WERI-Rb-1 (cell line): Measurements from ENCODE around the gene ARRB2.
"Not testable (repeated sequence)": the region's sequence is repeated elsewhere in the genome, so short reads cannot be mapped to it uniquely, and the experiment has no call there.

Experiments used
- DNase-seq: peaks from one replicate; pipeline ENCODE4 v3.0.0-alpha.2; 2020
- H3K27ac ChIP-seq: fragments of 250-450 bp; sonication (Bioruptor Pico); 2 replicates; pipeline ENCODE4 v1.5.1; 2020; ENCODE audit warnings: mild to moderate bottlenecking, moderate library complexity
- H3K27me3 ChIP-seq: fragments of 250-450 bp; sonication (Bioruptor Pico); 2 replicates; pipeline ENCODE4 v1.5.1; 2021; ENCODE audit warnings: mild to moderate bottlenecking, low read depth, moderate library complexity; ENCODE audit not compliant: insufficient read depth, severe bottlenecking
- H3K36me3 ChIP-seq: fragments of 250-450 bp; sonication (Bioruptor Pico); 2 replicates; pipeline ENCODE4 v1.5.1; 2020; ENCODE audit warnings: mild to moderate bottlenecking, moderate library complexity
- H3K4me3 ChIP-seq: 2 replicates; pipeline ENCODE4 v1.5.1; 2011; ENCODE audit warnings: low read depth, mild to moderate bottlenecking, control low read depth, low read length
- H3K9me3 ChIP-seq: fragments of 250-450 bp; sonication (Bioruptor Pico); 2 replicates; pipeline ENCODE4 v1.5.1; 2021; ENCODE audit warnings: mild to moderate bottlenecking, moderate library complexity; ENCODE audit not compliant: severe bottlenecking
- TF ChIP-seq, protein P1 (sequence below): IDR thresholded peaks from 2 replicates; pipeline ENCODE4 v1.5.1; 2011; ENCODE audit warnings: low read depth, mild to moderate bottlenecking, control low read depth, inconsistent platforms, low read length

The ARRB2 gene

GRCh38 chr17:4712526-4712925 is 2.1 kb downstream of the ARRB2 start:
- H3K4me3 ChIP-seq = no peak overlapping the region
- TF ChIP-seq, protein P1, sequence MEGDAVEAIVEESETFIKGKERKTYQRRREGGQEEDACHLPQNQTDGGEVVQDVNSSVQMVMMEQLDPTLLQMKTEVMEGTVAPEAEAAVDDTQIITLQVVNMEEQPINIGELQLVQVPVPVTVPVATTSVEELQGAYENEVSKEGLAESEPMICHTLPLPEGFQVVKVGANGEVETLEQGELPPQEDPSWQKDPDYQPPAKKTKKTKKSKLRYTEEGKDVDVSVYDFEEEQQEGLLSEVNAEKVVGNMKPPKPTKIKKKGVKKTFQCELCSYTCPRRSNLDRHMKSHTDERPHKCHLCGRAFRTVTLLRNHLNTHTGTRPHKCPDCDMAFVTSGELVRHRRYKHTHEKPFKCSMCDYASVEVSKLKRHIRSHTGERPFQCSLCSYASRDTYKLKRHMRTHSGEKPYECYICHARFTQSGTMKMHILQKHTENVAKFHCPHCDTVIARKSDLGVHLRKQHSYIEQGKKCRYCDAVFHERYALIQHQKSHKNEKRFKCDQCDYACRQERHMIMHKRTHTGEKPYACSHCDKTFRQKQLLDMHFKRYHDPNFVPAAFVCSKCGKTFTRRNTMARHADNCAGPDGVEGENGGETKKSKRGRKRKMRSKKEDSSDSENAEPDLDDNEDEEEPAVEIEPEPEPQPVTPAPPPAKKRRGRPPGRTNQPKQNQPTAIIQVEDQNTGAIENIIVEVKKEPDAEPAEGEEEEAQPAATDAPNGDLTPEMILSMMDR = no peak
- H3K9me3 ChIP-seq = peaks cover 3% of the 10 kb centered on the region
- H3K27me3 ChIP-seq = no peaks in the 10 kb centered on the region
- peaks cover 28% of the 10 kb centered on the region for H3K36me3 ChIP-seq
- H3K27ac ChIP-seq = no peak overlapping the region
- no peak for DNase-seq

DNA sequence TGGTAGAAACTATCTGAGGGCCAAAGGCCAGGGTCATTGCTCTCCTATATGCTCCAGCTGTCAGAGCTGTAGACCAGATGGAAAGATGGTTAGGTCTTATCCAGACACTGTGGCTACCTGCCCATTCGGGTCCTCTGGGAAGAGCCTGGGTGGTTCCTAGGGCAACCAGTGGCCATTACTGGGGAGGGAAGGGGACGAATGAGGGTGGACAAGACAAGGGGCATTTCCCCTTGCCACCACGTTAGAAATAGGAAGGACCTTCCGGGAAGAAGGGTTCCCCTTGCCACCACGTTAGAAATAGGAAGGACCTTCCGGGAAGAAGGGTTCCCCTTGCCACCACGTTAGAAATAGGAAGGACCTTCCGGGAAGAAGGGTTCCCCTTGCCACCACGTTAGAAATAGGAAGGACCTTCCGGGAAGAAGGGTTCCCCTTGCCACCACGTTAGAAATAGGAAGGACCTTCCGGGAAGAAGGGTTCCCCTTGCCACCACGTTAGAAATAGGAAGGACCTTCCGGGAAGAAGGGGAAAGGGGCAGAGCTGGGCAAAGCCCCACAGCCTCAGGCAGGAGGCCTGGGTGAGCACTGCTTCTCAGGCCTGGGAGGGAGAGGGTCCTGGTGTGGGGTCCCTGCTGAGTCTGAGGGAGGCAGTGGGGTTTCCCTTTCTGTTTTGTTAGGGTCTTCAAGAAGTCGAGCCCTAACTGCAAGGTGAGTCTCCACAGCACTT is 4.1 kb downstream of the ARRB2 start:
- not testable (repeated sequence) for H3K27ac ChIP-seq

DNA sequence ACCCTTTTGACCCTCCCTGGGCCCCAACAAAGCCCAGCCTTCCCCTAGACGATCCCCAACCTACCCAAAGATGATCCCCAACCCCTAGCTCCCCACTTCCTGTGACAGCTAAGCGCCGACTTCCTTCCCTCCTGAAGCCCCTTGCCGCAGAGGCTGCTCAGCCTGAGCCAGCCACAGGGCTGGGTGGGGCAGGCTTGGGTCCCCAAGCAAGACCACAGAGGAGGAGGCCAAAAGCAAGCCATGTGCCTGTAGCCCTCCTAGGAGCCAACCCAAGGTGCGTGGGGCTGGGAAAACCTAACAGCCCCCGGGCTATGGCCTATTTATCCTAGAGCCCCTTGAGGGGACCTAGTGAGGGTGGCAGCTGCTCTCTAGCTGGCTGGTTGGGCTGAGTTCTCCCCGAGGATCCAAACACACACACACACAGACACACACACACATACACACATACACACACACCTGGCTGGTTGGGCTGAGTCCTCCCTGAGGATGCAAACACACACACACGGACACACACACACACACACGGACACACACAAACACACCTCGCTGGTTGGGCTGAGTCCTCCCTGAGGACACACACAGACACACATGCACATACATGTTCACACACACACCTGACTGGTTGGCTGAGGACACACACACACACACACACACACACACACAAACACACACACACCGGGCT is 4.8 kb downstream of the ARRB2 start:
- TF ChIP-seq, protein P1 = no peak
- DNase-seq = no peak
- Histone ChIP-seq H3K9me3 (no peaks in the 10 kb centered on the region), H3K4me3 (no peak overlapping the region), H3K27me3 (no peaks in the 10 kb centered on the region), H3K27ac (no peak overlapping the region), H3K36me3 (peaks cover 54% of the 10 kb centered on the region)

More for the DNA sequence above, 4.1 kb downstream of the ARRB2 start:
- H3K36me3 ChIP-seq = peaks cover 47% of the 10 kb centered on the region
- not testable (repeated sequence) for H3K4me3 ChIP-seq, H3K9me3 ChIP-seq, DNase-seq, H3K27me3 ChIP-seq

DNA sequence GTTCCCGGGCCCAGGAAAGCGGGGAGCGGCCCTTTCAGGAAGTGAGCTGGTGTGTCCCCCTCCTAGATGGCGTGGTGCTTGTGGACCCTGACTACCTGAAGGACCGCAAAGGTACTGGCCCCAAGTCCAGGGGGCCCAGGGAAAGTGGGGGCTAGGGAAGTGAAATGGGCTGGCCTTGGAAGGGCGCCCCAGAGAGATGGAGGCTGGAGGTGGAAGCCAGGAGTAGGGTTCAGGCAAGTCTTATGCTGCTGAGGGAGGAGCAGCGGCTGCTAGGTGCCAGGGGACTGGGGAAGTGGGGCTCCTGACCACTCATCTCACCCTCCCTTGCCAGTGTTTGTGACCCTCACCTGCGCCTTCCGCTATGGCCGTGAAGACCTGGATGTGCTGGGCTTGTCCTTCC is 5.6 kb downstream of the ARRB2 start:
- Histone ChIP-seq H3K36me3 (peaks cover 61% of the 10 kb centered on the region), H3K9me3 (no peaks in the 10 kb centered on the region), H3K4me3 (no peak overlapping the region), H3K27ac (no peak overlapping the region), H3K27me3 (no peaks in the 10 kb centered on the region)
- TF ChIP-seq, protein P1 = no peak
- no peak for DNase-seq

DNA sequence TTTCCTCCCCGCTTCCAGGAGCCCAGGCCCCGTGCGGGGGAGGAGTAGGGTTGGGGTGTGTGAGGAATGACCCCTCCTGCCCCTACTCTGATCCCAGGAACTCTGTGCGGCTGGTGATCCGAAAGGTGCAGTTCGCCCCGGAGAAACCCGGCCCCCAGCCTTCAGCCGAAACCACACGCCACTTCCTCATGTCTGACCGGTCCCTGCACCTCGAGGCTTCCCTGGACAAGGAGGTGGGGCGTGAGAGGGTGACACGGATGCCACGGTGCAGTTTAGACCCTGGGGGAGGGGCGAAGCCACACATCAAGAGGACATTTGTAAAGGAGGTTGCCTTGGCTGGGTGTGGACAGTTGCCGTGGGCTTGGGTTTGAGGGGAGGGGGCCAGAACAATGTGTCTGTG is 7.4 kb downstream of the ARRB2 start:
- Histone ChIP-seq H3K27ac (no peak overlapping the region), H3K27me3 (no peaks in the 10 kb centered on the region), H3K36me3 (peaks cover 57% of the 10 kb centered on the region), H3K9me3 (no peaks in the 10 kb centered on the region), H3K4me3 (no peak overlapping the region)
- TF ChIP-seq, protein P1 = no peak
- no peak for DNase-seq

DNA sequence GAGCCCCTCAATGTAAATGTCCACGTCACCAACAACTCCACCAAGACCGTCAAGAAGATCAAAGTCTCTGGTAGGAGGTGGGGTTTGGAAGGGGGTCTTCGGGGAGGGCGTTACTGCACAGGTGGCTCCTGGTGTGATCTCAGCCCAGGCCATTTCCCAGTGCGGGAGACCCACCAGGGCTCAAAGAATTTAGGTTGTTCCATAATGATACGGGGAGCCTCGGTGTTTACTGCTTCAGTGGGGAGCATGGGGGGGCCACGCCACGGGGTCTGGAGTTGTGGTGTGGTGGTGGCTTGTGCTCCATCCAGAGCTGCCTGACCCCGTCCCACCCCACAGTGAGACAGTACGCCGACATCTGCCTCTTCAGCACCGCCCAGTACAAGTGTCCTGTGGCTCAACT is 7.8 kb downstream of the ARRB2 start:
- peaks cover 57% of the 10 kb centered on the region for H3K36me3 ChIP-seq
- TF ChIP-seq, protein P1 = no peak
- H3K4me3 ChIP-seq = no peak overlapping the region
- no peaks in the 10 kb centered on the region for H3K27me3 ChIP-seq
- DNase-seq = no peak
- H3K9me3 ChIP-seq = no peaks in the 10 kb centered on the region
- no peak overlapping the region for H3K27ac ChIP-seq
